ENCODE results near the gene FAXC.

GRCh38 chr6:99353126-99353525 lies 3.7 kb upstream of the FAXC start:
- no peak for TF ChIP-seq CTCF (IDR thresholded peaks at IDR 0.05; ENCODE audit: low read length)
- TF ChIP-seq EZH2 (optimal IDR thresholded peaks at IDR 0.05; ENCODE audit: low read depth, low read length) = no peak
